GM18873 (cell line): ENCODE results near the gene STMP1.
"Not testable (repeated sequence)": the region's sequence is repeated elsewhere in the genome, so short reads cannot be mapped to it uniquely, and the experiment has no call there.

Experiments
- ATAC-seq: cut with Tn5 transposase; IDR thresholded peaks from one replicate; pipeline ENCODE4 v1.9.1; 2021; ENCODE audit warnings: mild to moderate bottlenecking, moderate library complexity, moderate number of reproducible peaks; ENCODE audit not compliant: unreplicated experiment, low FRiP score

The STMP1 gene

DNA sequence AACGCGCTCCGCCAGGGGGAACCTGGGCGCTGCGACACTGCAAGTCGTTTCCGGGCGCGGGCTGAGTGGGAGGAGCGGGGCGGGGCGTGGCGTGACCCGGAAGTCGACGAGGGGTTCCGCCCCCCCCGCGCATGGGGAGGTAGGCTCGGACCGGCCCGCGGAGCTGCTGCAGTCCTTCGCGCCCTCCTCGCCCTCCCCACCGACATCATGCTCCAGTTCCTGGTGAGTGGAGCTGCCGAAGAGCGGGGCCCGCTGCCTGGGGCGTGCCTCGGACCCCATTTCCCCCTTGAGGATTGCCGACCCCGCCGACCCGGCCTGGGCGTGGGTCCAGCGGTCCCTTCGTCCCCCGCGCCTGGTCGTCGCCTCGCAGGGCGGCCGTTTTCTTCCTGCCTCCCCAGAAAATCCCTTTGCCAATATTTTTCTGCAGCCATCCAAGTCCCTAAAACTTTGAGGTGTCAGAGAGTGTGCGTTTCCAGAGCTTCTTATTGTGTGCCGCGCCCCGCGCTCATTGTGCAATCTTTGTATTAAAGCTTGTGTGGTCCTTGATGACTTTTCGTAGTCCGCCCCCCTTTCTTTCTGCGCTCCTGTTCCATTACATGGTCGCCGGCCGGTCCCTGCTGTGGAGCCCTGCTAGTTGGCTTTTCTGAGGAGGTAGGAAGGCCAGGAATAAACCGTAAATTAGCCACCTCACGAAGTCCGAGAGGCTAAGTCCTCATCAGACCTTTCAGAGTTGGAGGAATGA lies at the start of gene STMP1:
Gene STMP1, plus strand, starts transcription at position 142 of the 742 bp plus-strand sequence.
- peak; percentile 88 for ATAC-seq

DNA sequence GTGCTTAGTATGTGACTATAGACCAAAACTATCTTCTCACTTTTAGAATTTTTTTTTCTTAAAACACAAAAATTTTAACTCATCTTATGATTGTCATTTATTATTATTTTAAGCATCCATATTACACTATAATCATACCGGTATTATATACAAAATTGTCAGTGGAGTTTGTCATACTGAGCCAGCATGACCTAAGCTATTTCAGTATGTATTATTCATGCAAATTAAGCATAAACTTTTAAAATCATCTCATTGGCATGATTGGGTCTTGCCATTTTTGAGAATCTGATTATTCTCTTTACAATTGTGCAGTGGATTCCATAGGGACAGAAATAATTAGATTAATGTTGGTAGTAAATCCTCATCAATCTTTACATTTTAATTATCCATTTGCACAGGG lies 46.2 kb upstream of the STMP1 start:
- ATAC-seq = no peak

DNA sequence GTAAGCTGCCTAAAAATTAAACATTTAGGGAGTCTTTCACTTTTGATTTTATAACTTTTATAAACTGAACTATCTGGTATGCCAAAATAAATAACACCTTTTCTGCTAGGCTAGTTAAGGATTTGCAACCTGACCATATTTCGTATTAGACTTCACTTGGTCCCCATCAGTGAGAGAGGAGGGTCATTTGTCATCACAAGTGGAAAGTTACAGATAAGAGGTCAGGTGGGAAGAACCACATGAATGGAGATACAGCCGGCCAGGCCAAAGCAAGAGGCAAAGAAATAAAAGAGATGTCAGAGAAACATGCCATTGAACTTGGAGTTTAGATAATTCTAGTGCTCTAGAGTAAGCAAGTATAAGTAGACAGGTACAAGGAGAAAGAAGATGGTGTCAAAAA lies 44.5 kb upstream of the STMP1 start:
- ATAC-seq = no peak

DNA sequence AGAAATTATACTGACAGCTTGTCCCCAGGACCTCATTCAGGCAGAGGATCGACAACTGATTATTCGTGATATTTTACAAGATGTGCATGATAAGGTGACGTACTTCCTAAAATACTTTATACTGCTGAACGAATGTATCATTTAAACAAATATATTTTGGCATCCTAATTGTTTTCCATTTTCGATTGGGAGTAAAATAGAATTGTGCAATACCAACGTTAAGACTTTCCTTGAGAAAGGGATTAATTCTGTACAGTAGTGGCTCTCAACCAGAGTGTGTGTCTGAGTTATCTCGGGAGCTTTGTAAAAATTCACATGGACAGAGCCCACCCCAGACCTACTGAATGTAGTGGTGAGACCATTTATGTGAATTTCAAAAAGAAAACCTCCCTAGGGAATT lies 43.8 kb upstream of the STMP1 start:
- no peak for ATAC-seq

DNA sequence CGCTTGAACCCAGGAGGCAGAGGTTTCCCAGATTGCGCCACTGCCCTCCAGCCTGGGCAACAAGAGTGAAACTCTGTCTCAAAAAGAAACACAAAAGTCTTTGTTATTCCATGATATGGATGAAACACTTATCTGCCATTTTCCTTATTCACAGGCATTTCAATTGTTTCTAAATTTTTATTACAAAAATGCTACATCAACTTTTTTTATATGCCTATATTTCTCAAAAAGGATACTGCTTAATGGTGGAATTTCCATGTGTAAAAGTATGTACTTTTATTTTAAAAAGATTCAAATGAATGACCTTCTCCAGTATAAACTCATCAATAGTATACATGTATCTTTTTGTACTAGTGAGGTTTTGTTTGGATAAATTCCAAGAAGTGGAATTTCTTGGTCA lies 41.9 kb upstream of the STMP1 start:
- ATAC-seq = no peak

DNA sequence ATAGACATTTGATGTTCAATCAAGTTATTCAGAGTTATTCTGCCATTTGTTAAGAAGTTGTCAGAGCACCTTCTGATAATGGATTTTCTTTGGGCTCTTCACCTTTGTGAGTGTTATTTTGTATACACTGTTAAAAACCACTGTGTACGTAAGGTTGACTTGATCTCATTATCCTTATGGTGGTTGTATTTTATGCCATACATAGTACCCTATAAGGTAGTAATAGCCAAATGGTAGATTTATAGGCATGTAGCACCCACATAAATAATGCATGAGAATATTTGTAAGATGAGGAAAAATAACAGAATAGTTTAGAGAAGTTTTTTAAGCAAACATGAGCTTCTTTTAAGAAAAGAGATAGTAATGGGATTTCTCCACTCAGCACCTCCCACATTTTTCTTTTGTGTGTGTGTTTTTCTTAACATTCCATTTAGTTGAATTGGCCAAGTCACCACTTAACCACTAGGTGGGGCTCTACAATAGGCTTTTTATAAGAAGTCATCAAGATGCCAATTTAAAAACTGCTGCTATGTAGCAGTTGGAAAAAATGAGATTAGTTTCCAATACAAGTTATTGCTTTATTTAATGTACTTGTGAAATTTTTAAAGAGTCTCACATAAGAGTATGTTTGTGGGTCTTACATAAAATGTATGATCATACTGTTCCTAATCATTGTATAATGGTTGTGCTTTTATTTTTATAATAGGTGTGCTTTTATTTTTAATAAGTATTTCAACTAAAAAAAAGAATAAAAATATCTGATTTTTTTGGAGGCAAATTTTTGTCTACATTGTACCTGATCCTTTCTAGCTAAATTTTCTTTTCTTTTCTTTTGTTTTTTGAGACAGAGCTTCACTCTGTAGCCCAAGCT lies 41.1 kb upstream of the STMP1 start:
- ATAC-seq = no peak

DNA sequence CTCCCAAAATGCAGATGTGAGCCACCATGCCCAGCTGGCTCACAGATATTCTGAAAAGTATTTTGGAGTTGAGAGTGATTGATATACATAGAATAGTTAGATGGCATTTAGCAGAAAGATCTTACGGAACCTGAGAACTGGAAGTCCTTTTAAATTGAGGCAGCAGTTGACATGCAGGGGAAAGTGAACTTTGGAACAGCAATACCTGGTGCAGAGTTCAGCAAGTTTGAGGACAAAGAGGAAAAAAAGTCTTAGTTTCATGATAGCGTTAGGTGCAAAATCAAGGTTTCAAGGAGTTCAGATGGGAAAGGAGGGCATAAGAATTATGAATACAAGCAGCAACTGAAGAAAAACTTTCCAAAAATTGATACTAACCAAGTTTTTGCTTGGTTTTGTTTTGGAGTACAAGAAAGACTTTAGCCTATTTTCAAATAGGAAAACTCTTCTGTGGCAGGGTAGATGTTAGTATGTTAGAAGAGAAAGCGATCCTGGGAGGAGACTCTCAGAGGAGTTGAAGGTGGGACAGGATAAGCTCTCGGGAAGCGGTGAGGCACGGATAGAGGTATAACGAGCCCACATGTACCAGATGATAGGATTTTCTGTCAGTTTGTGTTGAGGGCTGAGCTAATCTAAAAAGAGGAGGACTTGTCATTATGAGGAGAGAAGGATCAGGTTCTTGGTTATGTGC lies 28.0 kb upstream of the STMP1 start:
- no peak for ATAC-seq

DNA sequence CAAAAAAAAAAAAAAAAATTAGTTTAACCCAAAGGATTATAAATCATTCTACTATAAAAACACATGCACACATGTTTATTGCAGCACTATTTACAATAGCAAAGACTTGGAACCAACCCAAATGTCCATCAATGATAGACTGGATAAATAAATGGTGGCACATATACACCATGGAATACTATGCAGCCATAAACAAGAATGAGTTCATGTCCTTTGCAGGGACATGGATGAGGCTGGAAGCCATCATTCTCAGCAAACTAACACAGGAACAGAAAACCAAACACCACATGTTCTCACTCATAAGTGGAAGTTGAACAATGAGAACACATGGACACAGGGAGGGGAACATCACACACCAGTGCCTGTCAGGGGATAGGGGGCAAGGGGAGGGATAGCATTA lies 22.6 kb upstream of the STMP1 start:
- ATAC-seq = not testable (repeated sequence)

DNA sequence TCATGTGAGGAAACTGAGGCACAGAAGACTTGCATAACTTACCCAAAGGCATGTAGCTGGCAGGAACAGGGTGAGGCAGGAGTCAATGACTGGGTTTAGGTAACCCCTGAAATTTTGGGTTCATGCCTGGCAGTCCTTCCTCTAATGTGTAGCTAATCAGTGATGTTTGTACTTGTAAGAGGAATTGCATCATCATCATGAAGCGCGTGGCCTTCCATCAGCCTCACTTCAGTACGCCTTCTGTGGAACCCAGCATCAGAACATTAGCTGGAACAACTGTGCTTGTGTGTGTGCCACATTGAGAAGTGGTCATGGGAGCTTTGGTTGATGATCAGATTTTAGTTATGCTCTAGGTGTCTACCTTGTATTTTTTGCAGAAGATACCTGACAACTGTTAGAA lies 18.2 kb upstream of the STMP1 start:
- ATAC-seq = no peak

DNA sequence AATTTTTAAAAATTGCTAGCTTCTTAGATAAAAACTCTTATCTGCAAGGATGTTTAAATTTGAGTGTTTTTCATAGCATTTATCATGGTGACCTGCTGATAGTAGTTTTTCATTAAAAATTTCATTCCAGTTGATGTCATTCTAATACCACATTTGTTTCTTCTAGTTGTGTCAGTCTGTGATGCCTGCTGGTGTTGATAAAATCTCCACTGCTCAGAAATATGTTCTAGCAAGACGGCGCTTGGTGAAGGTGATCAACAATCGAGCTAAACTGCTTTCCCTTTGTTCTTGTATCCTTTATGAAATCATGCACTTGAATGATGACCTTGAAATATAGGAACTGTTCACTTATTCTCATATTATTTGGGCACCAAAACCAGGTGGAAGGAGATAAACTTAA lies 17.6 kb upstream of the STMP1 start:
- ATAC-seq = no peak

DNA sequence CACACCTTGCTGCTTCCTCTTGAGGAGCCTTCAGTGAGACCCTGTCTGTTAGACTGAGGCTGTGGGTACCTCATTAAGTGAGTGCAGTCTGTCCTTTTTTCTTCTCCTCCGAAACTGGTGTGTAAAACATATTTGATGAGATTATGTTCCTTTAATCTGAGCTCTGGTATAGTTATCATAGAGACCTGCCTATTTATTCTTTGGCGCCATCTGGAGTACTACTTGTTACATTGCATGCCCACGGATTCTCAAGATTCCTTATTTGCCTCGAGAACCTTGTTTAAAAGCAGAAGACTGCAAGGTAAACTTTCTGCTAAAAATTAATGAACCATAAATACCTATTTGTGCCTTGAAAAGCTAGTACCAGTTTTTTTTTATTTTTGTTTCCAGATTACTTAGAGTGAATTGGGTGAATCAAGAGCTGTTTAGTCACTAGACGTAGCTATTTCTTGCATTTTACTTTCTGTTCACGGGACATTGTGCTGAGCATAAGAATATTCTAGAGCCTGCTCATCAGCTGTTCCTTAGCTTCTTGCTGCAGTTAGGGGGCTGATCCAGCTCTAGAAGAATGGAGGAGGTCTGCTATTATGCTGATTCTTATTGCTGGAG lies 16.9 kb upstream of the STMP1 start:
- ATAC-seq = no peak

DNA sequence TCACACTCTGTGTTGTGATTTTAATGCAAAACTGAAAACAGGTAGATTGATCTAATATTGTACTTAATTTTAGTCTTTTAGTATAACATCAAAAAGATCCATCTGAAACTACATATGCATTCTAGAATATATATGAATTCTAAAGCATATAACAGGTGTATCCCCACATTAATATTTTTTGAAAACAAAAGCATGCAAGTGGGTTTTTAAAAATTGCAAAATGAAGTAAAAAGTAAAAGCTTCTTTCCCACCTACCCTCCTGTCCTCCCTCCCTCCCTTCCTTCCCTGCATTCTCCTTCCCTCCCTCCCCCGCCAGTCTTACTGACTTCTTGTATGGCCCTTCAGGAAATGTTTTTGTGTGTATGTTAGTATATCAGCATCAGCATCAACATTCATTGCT lies 14.6 kb upstream of the STMP1 start:
- ATAC-seq = no peak

DNA sequence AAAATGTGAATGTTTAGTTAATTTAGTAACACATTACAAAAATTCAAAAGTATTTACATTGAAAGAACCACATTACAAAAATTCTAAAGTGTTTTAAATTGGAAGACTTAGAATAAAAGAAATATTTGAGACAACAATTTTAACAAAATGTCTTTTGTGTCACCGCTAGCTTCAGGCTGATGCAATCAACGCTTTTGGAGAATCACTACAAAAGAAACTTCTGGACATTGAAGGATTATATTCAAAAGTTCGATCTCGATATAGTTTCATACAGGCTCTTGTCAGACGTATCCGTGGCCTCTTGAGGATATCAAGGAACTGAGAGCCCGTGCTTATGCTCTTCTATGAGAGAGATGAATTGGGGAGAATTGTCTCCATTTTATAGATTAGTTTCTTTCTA lies 14.1 kb upstream of the STMP1 start:
- no peak for ATAC-seq

DNA sequence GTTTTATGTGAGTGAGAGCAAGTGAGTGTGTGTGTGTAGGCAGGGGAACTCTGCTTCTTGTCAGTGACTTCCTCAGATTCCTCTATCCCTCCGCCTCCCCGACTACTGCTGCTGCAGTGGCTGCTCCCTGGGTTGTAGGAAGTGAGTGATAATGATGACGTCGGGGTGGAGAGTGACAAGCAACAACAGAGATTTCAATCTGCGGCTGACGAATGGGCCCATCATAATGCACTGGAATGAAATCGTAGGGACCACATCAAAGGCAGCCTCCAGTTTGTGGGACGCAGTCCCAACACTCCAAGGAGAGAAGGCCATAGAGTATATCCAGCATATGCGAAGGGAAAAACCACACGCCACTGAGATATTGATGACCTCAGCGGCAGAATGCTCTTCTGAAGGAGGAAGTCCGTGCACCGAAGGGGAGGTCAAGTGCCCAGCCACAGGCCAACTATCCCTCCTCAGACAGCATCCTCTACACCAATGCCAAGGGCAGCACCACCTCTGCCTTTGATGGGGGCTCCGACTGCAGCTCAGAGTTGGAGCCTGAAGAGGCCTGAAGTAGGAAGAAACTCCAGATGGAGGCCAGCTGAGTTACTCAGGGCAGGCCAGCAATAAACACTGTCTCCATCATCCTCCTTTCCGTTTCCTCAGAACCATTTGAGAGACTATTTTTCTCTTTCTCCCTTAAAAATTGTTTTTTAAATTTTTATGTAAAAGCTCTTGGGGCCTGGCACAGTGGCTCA lies 11.3 kb upstream of the STMP1 start:
- no peak for ATAC-seq

DNA sequence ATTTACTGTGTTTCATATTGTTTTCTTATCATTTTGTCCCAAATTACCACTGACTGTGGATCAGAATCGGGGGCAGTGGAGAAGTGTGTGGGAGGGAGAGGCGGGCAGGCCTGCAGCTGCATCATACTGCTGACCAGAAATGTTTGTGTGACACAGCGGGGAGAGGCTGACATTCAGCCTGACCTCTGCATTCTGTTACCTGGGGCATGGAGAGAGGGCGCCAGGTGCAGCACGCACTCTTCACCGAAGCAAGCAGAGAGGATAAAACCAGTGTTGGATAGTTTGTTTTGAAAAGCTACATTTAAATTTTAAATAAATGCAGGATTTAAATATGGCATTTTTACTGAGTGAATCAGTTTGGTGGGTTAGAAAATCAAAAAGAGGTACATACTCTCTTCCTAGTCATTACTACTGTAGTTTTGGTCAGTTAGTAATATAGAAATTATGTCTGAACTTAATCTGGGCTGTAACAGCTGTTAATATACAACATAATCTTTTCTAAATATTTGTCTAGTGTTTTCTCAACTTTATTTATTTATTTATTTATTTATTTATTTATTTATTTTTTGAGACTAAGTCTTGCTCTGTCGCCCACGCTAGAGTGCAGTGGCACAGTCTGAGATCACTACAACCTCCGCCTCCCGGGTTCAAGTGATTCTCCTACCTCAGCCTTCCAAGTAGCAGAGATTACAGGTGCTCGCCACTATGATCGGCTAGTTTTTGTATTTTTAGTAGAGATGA lies 8.8 kb upstream of the STMP1 start:
- no peak for ATAC-seq

DNA sequence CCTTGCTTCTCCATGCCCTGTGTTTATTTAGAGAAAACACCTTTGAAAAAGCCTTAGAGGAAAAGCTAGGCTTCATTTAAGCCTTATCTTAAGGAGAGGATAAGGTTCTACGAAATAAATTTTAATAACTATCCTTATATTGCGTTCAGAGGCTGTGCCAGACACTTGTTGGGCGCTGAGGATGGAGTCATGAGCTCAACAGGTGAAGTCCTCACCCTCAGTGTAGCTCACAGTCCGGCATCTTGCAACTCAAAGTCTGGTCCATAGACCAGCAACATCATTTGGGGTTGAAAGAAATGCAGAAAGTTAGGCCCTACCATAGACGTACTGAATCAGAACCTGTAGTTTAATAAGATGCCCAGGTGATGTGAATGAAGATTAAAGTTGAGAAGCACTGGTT lies 3.8 kb upstream of the STMP1 start:
- no peak for ATAC-seq

DNA sequence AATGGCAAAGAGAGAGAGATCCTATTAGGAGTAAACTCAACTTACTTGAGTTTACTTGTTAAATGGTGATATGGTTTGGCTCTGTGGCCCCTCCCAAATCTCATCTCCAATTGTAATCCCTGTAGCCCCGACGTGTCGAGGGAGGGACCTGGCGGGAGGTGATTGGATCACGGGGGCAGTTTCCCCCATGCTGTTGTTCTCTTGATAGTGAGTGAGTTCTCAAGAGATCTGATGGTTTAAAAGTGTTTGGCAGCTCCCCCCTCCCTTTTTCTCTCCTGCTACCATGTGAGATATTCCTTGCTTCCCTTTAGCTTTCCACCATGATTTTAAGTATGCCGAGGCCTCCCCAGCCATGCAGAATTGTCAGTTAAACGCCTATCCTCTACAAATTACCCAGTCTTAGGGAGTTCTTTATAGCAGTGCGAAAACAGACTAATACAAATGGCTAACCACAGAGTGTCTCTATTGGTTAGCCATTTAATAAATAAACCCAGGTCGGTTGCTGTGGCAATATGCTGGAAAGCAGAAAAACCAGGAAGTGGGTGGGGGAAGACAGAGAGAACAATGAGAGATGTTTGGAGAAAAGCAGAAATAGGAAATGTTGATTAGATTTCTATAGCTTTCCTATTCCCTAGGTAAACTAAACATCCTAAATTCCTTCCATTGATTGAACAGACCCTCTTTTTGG lies 3.0 kb upstream of the STMP1 start:
- ATAC-seq = no peak

DNA sequence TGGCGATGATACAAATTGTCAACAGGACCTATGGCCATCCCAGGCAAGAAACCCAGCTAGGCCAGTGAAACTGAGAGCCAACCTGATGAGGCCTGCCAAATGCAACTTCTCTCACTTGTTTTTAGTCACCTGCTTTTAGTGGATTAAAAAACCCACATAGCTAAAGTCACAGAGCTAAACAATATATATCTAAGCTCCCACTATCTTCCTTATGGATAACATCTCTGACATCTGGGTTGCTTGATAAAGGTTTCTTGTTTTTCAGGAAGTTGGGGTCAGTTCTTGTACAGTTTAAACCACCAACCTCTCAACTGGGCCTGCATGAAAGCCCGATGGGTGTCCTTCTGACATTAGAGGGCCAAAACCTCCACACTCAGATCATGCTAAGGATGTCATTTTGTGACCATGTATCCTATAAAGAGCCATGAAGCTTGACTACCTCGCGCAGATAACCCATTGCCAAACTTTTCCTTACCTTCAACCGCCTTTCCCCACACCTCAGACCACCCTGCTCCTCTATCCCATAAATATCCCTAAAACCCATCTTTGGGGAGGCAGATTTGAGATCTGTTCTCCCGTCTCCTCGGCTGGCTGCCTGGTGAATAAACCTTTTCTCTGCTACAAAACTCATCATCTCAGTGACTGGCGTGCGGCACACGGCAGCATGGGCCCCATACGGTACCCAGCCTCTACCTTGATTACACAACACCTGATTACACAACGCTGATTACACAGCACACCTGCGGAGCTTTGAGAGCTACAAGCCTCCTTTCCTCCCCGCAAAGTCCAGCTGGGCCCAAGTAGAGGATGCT lies 797 bp upstream of the STMP1 start:
- no peak for ATAC-seq
